OCI-LY1 (cell line): Measurements from ENCODE around the gene SCYL3.

Source experiments
- H2AFZ ChIP-seq: fragments of 200-600 bp; sonication (generic), shearing (Covaris generic); 2 replicates; pipeline ENCODE4 v1.6.0; 2014; ENCODE audit warnings: antibody characterized with exemption, mild to moderate bottlenecking, low read length
- H3F3A ChIP-seq: fragments of 200-600 bp; sonication (generic), shearing (Covaris generic); 2 replicates; pipeline ENCODE4 v1.6.0; 2014; ENCODE audit warnings: mild to moderate bottlenecking, antibody characterized with exemption, low read length, moderate library complexity; ENCODE audit not compliant: insufficient read depth
- H3K27ac ChIP-seq: fragments of 200-600 bp; sonication (generic); 2 replicates; pipeline ENCODE4 v1.5.1; 2014; ENCODE audit warnings: low read length, mixed run types, mild to moderate bottlenecking, low read depth; ENCODE audit not compliant: poor library complexity, severe bottlenecking
- H3K27me3 ChIP-seq: fragments of 200-600 bp; sonication (generic); 2 replicates; pipeline ENCODE4 v1.6.0; 2014; ENCODE audit warnings: antibody characterized with exemption, mild to moderate bottlenecking, low read length, moderate library complexity; ENCODE audit not compliant: insufficient read depth
- H3K36me3 ChIP-seq: fragments of 200-600 bp; sonication (generic); 2 replicates; pipeline ENCODE4 v1.6.1; 2014; ENCODE audit warnings: mild to moderate bottlenecking, antibody characterized with exemption, low read length, moderate library complexity, mixed read lengths; ENCODE audit not compliant: insufficient read depth
- H3K4me1 ChIP-seq: fragments of 200-600 bp; sonication (generic); 2 replicates; pipeline ENCODE4 v1.5.1; 2014; ENCODE audit warnings: mild to moderate bottlenecking, low read length, moderate library complexity; ENCODE audit not compliant: insufficient read depth, severe bottlenecking
- H3K4me2 ChIP-seq: fragments of 200-600 bp; sonication (generic), shearing (Covaris generic); 2 replicates; pipeline ENCODE4 v1.6.1; 2014; ENCODE audit warnings: low read length
- H3K4me3 ChIP-seq: fragments of 200-600 bp; sonication (generic); 2 replicates; pipeline ENCODE4 v1.5.1; 2014; ENCODE audit warnings: low read length, low read depth, mild to moderate bottlenecking, mixed read lengths; ENCODE audit not compliant: poor library complexity, severe bottlenecking
- H3K79me2 ChIP-seq: fragments of 200-600 bp; shearing (Covaris generic); 2 replicates; pipeline ENCODE4 v1.6.1; 2016; ENCODE audit warnings: mixed run types, low read length, mixed read lengths; ENCODE audit not compliant: insufficient read depth
- H3K9ac ChIP-seq: fragments of 200-600 bp; sonication (generic), shearing (Covaris generic); 2 replicates; pipeline ENCODE4 v1.6.1; 2014; ENCODE audit warnings: mild to moderate bottlenecking, low read length, mixed read lengths
- H3K9me2 ChIP-seq: fragments of 200-600 bp; sonication (generic), shearing (Covaris generic); 2 replicates; pipeline ENCODE4 v1.6.1; 2014; ENCODE audit warnings: low read depth, mild to moderate bottlenecking, low read length, mixed read lengths
- H3K9me3 ChIP-seq: fragments of 200-600 bp; shearing (Covaris generic); 2 replicates; pipeline ENCODE4 v1.6.1; 2014; ENCODE audit warnings: low read length, mixed read lengths
- H4K20me1 ChIP-seq: fragments of 200-600 bp; sonication (generic), shearing (Covaris generic); 2 replicates; pipeline ENCODE4 v1.6.0; 2016; ENCODE audit warnings: mild to moderate bottlenecking, low read length; ENCODE audit not compliant: insufficient read depth
- CTCF ChIP-seq: fragments of 200-600 bp; sonication (generic), shearing (Covaris generic); IDR thresholded peaks from 2 replicates; pipeline ENCODE4 v1.5.1; 2017; ENCODE audit warnings: mild to moderate bottlenecking, antibody characterized with exemption, low read length, moderate library complexity, mixed read lengths
- EZH2 ChIP-seq: fragments of 200-600 bp; sonication (generic), shearing (Covaris generic); IDR thresholded peaks from 2 replicates; pipeline ENCODE4 v1.8.0; 2017; ENCODE audit warnings: borderline replicate concordance, mixed run types, mild to moderate bottlenecking, antibody characterized with exemption, low read length, moderate library complexity, mixed read lengths

Gene SCYL3

GRCh38 chr1:169931795-169932231 is 38.1 kb upstream of the SCYL3 start:
- Histone ChIP-seq H2AFZ (no peak overlapping the region), H3K4me3 (no peak overlapping the region), H3K79me2 (no peaks in the 10 kb centered on the region), H3K27ac (no peak overlapping the region), H4K20me1 (no peaks in the 10 kb centered on the region), H3K4me1 (no peaks in the 10 kb centered on the region), H3K4me2 (no peak overlapping the region), H3K36me3 (no peaks in the 10 kb centered on the region), H3F3A (no peaks in the 10 kb centered on the region; the same call in 1 of the 2 replicates), H3K9me3 (no peaks in the 10 kb centered on the region), H3K27me3 (no peaks in the 10 kb centered on the region), H3K9me2 (no peaks in the 10 kb centered on the region), H3K9ac (no peak overlapping the region)
- TF ChIP-seq EZH2 = no peak
- TF ChIP-seq CTCF = no peak

GRCh38 chr1:169929210-169929526 is 35.5 kb upstream of the SCYL3 start:
- Histone ChIP-seq H3K79me2 (no peaks in the 10 kb centered on the region), H3F3A (no peaks in the 10 kb centered on the region; the same call in 1 of the 2 replicates), H3K36me3 (no peaks in the 10 kb centered on the region), H3K9ac (no peak overlapping the region), H3K4me1 (no peaks in the 10 kb centered on the region), H3K9me3 (no peaks in the 10 kb centered on the region), H3K4me2 (no peak overlapping the region), H3K9me2 (no peaks in the 10 kb centered on the region), H3K27me3 (no peaks in the 10 kb centered on the region), H4K20me1 (no peaks in the 10 kb centered on the region), H3K27ac (no peak overlapping the region), H3K4me3 (no peak overlapping the region), H2AFZ (no peak overlapping the region)
- TF ChIP-seq CTCF = no peak
- no peak for TF ChIP-seq EZH2

- Histone ChIP-seq H3K27ac (no peak overlapping the region), H3K4me1 (no peaks in the 10 kb centered on the region), H3K79me2 (no peaks in the 10 kb centered on the region), H3K9me2 (no peaks in the 10 kb centered on the region), H3K4me2 (no peak overlapping the region), H3K4me3 (no peak overlapping the region), H3K27me3 (no peaks in the 10 kb centered on the region), H3F3A (no peaks in the 10 kb centered on the region; the same call in 1 of the 2 replicates), H3K9me3 (no peaks in the 10 kb centered on the region), H2AFZ (no peak overlapping the region), H3K9ac (no peak overlapping the region), H4K20me1 (no peaks in the 10 kb centered on the region), H3K36me3 (no peaks in the 10 kb centered on the region)
- TF ChIP-seq CTCF (peak; percentile 88), EZH2 (no peak)
Observed at GRCh38 chr1:169928438-169929209, 34.9 kb upstream of the SCYL3 start.
